Stimulated activated CD8-positive, alpha-beta memory T cell treated with anti-CD3 and anti-CD28 coated beads, Interleukin-4, amount 100 ng/mL, for 48 hours (primary cell): ENCODE results near the gene GGA3.
"Not testable (repeated sequence)": the region's sequence is repeated elsewhere in the genome, so short reads cannot be mapped to it uniquely, and the experiment has no call there.

Experiments used
- DNase-seq: peaks from one replicate; pipeline ENCODE4 v3.0.0-alpha.2; 2020

The GGA3 gene

GRCh38 chr17:75261336-75262111, at the start of gene GGA3, which contains the start of gene MRPS7:
Gene GGA3 (minus strand): TSS chr17:75261606. CDS start chr17:75261587, 19 bp downstream.
Gene MRPS7 (plus strand): TSS chr17:75261879. CDS start chr17:75261901, 22 bp downstream.
- peak; percentile 97 for DNase-seq

- no peak for DNase-seq
These were observed 47.6 kb upstream of the GGA3 start for GRCh38 chr17:75308732-75309629.

GRCh38 chr17:75307957-75308731, 46.7 kb upstream of the GGA3 start:
- no peak for DNase-seq

GRCh38 chr17:75301502-75302206, 40.2 kb upstream of the GGA3 start:
- no peak for DNase-seq

- no peak for DNase-seq
These were observed 39.6 kb upstream of the GGA3 start for GRCh38 chr17:75301049-75301448.

- DNase-seq = no peak
These were observed 38.9 kb upstream of the GGA3 start for GRCh38 chr17:75300280-75300679.

- peak; percentile 42 for DNase-seq
These were observed 34.1 kb upstream of the GGA3 start for GRCh38 chr17:75295201-75296158.

- not testable (repeated sequence) for DNase-seq
These were observed 31.5 kb upstream of the GGA3 start for GRCh38 chr17:75292810-75293448.

GRCh38 chr17:75289832-75290337, 28.5 kb upstream of the GGA3 start:
- peak; percentile 78 for DNase-seq

GRCh38 chr17:75289115-75289831, 27.9 kb upstream of the GGA3 start, which contains the start of gene SLC25A19:
Gene SLC25A19 (minus strand): TSS chr17:75289433. CDS start chr17:75286764, 2,669 bp downstream.
- peak; percentile 97 for DNase-seq

GRCh38 chr17:75288770-75289114, 27.3 kb upstream of the GGA3 start:
- DNase-seq = peak; percentile 63

- DNase-seq = no peak
These were observed 27.0 kb upstream of the GGA3 start for GRCh38 chr17:75288359-75288758.

GRCh38 chr17:75287221-75287620, 25.8 kb upstream of the GGA3 start:
- no peak for DNase-seq

- no peak for DNase-seq
These were observed 23.7 kb upstream of the GGA3 start for GRCh38 chr17:75285123-75285522.

GRCh38 chr17:75280189-75280588, 18.8 kb upstream of the GGA3 start:
- DNase-seq = not testable (repeated sequence)

GRCh38 chr17:75277664-75278071, 16.3 kb upstream of the GGA3 start:
- no peak for DNase-seq

GRCh38 chr17:75273977-75274708, 12.7 kb upstream of the GGA3 start:
- DNase-seq = no peak

GRCh38 chr17:75272848-75273184, 11.4 kb upstream of the GGA3 start:
- DNase-seq = no peak
